ENCODE measurements around the gene RGS6. TPM values are rescaled to one million over a fixed set of nuclear protein-coding genes. Genes with fewer than 3 reads are reported as not detected.

Gene RGS6
- total RNA-seq, 4 donors from 2014 or later: 0.54 to 9.1 (median 3.3) TPM

- Histone ChIP-seq H3K9me3 (no peaks in the 10 kb centered on the region), H3K27me3 (no peaks in the 10 kb centered on the region), H3K4me1 (no peaks in the 10 kb centered on the region), H3K36me3 (no peaks in the 10 kb centered on the region), H3K27ac (no peak overlapping the region), H3K4me3 (no peak overlapping the region)
- DNase-seq: no peak
- TF ChIP-seq POLR2A (IDR thresholded peaks at IDR 0.05) (no peak), CTCF (IDR thresholded peaks at IDR 0.05) (no peak)
Observed at GRCh38 chr14:72554401-72554800, 622.2 kb downstream of the RGS6 start.

DNA sequence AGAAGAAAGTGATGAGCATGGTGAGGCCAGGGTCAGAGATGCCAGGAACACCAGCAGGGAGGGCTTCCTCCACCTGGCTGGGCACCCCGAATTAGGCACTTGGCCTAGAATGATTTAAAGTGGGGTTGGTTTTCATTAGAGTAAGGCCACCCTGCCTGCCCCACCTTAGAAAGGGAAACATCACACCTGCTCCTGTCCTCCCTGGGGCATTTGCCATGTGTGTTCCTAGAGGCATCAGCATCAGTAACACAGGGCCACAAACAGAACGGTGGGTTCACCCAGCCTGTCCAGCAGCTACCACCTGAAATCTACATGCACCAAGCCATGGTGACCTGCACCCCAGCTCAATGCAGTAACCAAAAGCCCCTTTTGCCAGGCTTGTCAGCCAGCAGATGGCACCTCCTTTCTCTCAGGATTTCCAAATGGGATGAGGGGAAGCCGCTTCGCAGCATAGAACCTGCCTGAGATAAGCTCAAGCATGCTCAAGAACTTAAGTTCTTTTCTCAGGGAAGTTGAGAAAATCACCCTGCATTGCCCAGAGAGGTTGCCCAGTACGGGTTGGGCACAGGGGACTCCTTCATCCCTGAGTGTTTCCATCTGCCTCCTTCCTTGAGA, 622.9 kb downstream of the RGS6 start:
- Histone ChIP-seq H3K36me3 (no peaks in the 10 kb centered on the region), H3K4me1 (no peaks in the 10 kb centered on the region), H3K4me3 (no peak overlapping the region), H3K27ac (no peak overlapping the region), H3K27me3 (no peaks in the 10 kb centered on the region), H3K9me3 (no peaks in the 10 kb centered on the region)
- no peak for DNase-seq
- TF ChIP-seq POLR2A (IDR thresholded peaks at IDR 0.05) (no peak), CTCF (IDR thresholded peaks at IDR 0.05) (no peak)

GRCh38 chr14:72555609-72556000, 623.4 kb downstream of the RGS6 start:
- TF ChIP-seq POLR2A (IDR thresholded peaks at IDR 0.05) (no peak), CTCF (IDR thresholded peaks at IDR 0.05) (no peak)
- H3K4me1 ChIP-seq: no peaks in the 10 kb centered on the region
- no peak for DNase-seq
- H3K27me3 ChIP-seq: no peaks in the 10 kb centered on the region
- H3K27ac ChIP-seq: no peak overlapping the region
- H3K9me3 ChIP-seq: no peaks in the 10 kb centered on the region
- no peak overlapping the region for H3K4me3 ChIP-seq
- no peaks in the 10 kb centered on the region for H3K36me3 ChIP-seq

GRCh38 chr14:72557671-72558070, 625.4 kb downstream of the RGS6 start:
- no peaks in the 10 kb centered on the region for H3K9me3 ChIP-seq
- H3K27ac ChIP-seq: no peak overlapping the region
- no peak overlapping the region for H3K4me3 ChIP-seq
- DNase-seq: no peak
- no peaks in the 10 kb centered on the region for H3K36me3 ChIP-seq
- H3K27me3 ChIP-seq: no peaks in the 10 kb centered on the region
- H3K4me1 ChIP-seq: no peaks in the 10 kb centered on the region
- TF ChIP-seq POLR2A (IDR thresholded peaks at IDR 0.05): no peak
- no peak for TF ChIP-seq CTCF (IDR thresholded peaks at IDR 0.05)

DNA sequence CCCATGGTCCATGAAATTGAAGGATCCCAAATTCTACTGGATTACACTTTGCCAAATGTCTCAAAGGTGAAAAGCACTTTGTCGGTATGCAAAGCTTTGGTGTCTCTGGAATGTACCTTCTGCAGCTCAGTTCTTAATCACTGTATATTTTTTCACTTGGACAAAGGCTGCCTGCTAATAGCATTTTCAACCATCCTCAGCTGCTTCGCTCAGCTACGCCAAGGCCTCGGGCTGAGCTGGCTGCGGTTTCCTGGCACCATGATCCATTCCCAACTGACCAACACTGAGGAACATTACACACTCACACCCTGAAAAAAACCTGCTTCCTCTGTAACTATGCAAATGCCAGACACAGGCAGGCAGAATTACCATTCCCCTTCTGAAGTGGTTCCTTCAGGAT, 626.5 kb downstream of the RGS6 start:
- Histone ChIP-seq H3K36me3 (no peaks in the 10 kb centered on the region), H3K27ac (no peak overlapping the region), H3K4me1 (no peaks in the 10 kb centered on the region), H3K9me3 (no peaks in the 10 kb centered on the region), H3K27me3 (no peaks in the 10 kb centered on the region), H3K4me3 (no peak overlapping the region)
- DNase-seq: no peak
- TF ChIP-seq POLR2A (IDR thresholded peaks at IDR 0.05): no peak
- no peak for TF ChIP-seq CTCF (IDR thresholded peaks at IDR 0.05)

GRCh38 chr14:72559202-72559601, 627.0 kb downstream of the RGS6 start:
- no peaks in the 10 kb centered on the region for H3K9me3 ChIP-seq
- H3K4me3 ChIP-seq: no peak overlapping the region
- H3K36me3 ChIP-seq: no peaks in the 10 kb centered on the region
- H3K27me3 ChIP-seq: no peaks in the 10 kb centered on the region
- TF ChIP-seq CTCF (IDR thresholded peaks at IDR 0.05) (no peak), POLR2A (IDR thresholded peaks at IDR 0.05) (no peak)
- no peak overlapping the region for H3K27ac ChIP-seq
- no peak for DNase-seq
- H3K4me1 ChIP-seq: no peaks in the 10 kb centered on the region
